Measurements from ENCODE around the gene BOC.
A peak's percentile ranks its signal among the peaks of the same experiment; 100 is the strongest.

The BOC gene

DNA sequence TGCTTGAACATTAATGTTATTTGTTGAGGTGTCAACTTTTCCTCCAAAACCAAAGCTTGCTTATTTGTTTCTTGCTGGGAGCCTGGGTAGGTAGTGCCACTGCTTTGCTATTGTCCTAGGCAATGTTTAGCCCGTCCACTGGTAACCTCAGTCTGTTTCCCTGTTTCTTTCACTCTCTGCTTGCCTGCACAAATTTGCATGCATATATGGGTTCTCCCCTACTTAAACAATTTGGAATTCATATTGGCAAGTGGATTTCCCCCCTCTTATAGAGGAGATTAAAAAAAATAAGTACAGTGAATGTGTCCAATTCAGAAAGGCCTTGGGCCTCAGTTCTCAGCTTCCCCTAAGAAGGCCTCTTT, 45.0 kb upstream of the BOC start:
- H3K9ac ChIP-seq: no peak overlapping the region
- H3K4me1 ChIP-seq: peaks cover 13% of the 10 kb centered on the region
- H2AFZ ChIP-seq: peak overlapping the region; percentile 71
- H3K27ac ChIP-seq: peak overlapping the region; percentile 82
- TF ChIP-seq, protein P1, sequence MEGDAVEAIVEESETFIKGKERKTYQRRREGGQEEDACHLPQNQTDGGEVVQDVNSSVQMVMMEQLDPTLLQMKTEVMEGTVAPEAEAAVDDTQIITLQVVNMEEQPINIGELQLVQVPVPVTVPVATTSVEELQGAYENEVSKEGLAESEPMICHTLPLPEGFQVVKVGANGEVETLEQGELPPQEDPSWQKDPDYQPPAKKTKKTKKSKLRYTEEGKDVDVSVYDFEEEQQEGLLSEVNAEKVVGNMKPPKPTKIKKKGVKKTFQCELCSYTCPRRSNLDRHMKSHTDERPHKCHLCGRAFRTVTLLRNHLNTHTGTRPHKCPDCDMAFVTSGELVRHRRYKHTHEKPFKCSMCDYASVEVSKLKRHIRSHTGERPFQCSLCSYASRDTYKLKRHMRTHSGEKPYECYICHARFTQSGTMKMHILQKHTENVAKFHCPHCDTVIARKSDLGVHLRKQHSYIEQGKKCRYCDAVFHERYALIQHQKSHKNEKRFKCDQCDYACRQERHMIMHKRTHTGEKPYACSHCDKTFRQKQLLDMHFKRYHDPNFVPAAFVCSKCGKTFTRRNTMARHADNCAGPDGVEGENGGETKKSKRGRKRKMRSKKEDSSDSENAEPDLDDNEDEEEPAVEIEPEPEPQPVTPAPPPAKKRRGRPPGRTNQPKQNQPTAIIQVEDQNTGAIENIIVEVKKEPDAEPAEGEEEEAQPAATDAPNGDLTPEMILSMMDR (IDR thresholded peaks at IDR 0.05): no peak
- H3K4me3 ChIP-seq (ENCODE audit: low read depth, low read length): no peak overlapping the region
- no peaks in the 10 kb centered on the region for H3K27me3 ChIP-seq (ENCODE audit: control insufficient read depth, insufficient read depth, low read length)
- H3K79me2 ChIP-seq: no peaks in the 10 kb centered on the region
- H3K36me3 ChIP-seq (ENCODE audit: control insufficient read depth, insufficient read depth, low read length): no peaks in the 10 kb centered on the region
- no peak overlapping the region for H3K4me2 ChIP-seq (ENCODE audit: low read length)
- H3K9me3 ChIP-seq (ENCODE audit: control insufficient read depth, low read length): no peaks in the 10 kb centered on the region

DNA sequence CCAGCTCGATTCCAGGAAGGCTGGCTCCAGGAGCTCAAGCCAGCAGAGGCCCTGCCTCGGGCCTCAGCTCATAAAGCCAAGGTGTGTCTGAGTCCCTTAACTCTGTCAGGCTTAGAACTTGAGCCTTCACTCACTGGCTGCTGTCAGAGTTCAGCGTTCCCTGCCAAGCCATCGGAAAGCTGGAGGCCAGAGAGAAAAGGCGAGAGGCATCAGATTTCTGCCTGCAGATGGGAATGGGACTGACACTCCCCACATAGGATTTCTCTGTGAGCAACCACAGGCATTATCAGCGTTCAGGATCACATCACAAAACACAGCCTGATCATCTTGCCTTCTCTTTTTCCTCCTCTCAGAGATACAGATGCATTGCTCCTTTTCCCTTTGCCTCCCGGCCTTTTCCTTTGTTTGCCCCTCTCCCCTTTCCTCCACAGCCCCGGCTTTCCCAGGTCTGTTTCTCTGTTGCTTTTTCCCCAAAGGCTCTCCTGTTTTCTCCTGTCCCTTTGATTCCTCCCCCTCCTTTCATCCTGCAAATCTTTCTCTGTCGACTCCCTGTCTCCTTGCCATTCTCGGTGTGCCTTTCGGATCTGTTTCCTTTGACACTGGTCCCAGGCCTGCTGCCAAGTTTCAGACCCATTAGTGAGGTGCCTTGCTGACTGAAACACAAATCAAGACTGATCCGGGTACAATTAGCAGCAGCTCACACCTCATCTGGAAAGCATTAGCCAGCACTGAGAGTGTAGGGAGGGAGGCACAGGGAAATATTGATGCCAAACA, 44.5 kb upstream of the BOC start:
- Histone ChIP-seq H3K9me3 (ENCODE audit: control insufficient read depth, low read length) (no peaks in the 10 kb centered on the region), H3K9ac (no peak overlapping the region), H3K79me2 (no peaks in the 10 kb centered on the region), H3K36me3 (ENCODE audit: control insufficient read depth, insufficient read depth, low read length) (no peaks in the 10 kb centered on the region), H3K27ac (peak overlapping the region; percentile 82), H3K27me3 (ENCODE audit: control insufficient read depth, insufficient read depth, low read length) (no peaks in the 10 kb centered on the region), H2AFZ (peak overlapping the region; percentile 71), H3K4me2 (ENCODE audit: low read length) (peak overlapping the region; percentile 4), H3K4me1 (peaks cover 13% of the 10 kb centered on the region), H3K4me3 (ENCODE audit: low read depth, low read length) (no peak overlapping the region)
- TF ChIP-seq, protein P1 (IDR thresholded peaks at IDR 0.05): no peak

DNA sequence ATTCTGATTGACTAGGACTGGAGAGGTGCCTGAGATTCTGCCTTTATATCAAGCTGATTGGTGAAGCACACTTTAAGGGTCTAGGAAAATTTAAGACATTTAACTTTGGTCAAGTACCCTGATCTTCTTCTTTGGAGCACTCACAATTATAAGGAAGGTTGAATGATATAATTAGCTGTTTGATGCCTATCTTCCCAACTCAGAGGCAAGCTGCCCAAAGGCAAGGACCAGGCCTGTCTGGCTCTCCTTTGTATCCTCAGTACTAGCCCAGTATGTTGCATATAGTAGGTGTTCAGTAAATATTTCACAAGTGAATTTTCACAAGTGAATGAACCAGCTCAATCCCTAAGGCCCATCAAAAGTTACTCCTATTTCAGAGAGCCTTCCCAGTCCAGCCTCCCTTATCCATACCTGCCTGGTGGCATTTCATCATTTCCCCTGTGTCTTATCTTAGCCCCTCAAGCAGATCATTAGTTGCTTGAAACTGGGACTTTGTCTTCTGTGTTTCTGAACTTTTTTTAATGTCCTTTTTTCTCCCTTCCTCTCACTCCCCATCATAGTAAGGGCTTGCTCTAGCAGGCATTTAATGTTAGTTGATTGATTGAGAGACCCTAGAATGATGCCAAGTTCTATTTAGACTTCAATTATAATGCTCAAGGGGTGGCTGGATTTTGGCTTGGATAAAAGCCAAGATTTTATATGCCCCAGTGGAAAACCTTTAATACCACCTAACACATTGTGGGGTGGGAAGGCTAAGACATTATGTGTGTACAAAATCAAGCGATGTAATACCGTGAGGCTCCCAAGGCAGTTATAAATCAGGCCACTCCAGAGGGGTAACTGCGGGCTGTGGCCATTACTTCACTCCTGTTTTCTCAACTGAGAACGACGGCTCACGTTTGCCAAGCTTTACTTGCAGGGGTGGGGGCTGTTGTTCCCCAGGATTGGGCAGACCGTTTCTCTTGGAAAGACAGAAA, 43.2 kb upstream of the BOC start:
- H3K9ac ChIP-seq: no peak overlapping the region
- H3K27ac ChIP-seq: peak overlapping the region; percentile 82
- TF ChIP-seq, protein P1 (IDR thresholded peaks at IDR 0.05): no peak

DNA sequence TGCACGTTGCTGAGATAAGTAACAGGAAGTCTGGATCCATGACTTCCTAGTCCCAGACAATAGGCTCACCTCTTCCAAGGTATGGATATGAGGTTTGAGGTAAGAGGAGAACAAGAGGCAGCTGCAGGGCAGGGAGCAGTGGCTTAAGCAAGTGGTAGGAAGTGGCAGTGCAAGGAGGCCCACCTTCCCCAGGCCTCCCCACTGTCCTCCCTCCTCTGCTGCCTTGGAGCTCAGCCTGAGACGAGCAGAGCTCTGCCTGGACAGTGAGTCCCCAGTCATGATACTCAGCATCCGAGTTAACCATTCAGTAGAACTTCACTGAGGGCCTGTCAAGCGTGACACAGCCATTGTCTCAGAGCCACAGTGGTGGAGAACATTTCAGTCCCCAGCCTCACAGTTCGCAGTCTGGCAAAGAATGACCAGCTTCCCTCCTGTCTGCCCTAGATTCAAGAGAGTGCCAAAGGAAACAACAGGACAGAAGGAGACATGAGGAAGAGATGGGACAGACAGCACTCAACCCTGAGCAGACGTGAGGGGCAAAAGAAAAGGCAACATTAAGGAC, 41.4 kb upstream of the BOC start:
- Histone ChIP-seq H3K4me3 (ENCODE audit: low read depth, low read length) (no peak overlapping the region), H3K9ac (no peak overlapping the region), H3K27me3 (ENCODE audit: control insufficient read depth, insufficient read depth, low read length) (no peaks in the 10 kb centered on the region), H3K4me2 (ENCODE audit: low read length) (no peak overlapping the region), H3K79me2 (no peaks in the 10 kb centered on the region), H3K4me1 (peaks cover 13% of the 10 kb centered on the region), H3K9me3 (ENCODE audit: control insufficient read depth, low read length) (no peaks in the 10 kb centered on the region), H3K27ac (no peak overlapping the region), H2AFZ (no peak overlapping the region), H3K36me3 (ENCODE audit: control insufficient read depth, insufficient read depth, low read length) (no peaks in the 10 kb centered on the region)
- TF ChIP-seq, protein P1 (IDR thresholded peaks at IDR 0.05): no peak

More for the DNA sequence above, 43.2 kb upstream of the BOC start:
- Histone ChIP-seq H2AFZ (peak overlapping the region; percentile 71), H3K79me2 (no peaks in the 10 kb centered on the region), H3K4me2 (ENCODE audit: low read length) (no peak overlapping the region), H3K27me3 (ENCODE audit: control insufficient read depth, insufficient read depth, low read length) (no peaks in the 10 kb centered on the region), H3K9me3 (ENCODE audit: control insufficient read depth, low read length) (no peaks in the 10 kb centered on the region), H3K4me1 (peaks cover 13% of the 10 kb centered on the region), H3K36me3 (ENCODE audit: control insufficient read depth, insufficient read depth, low read length) (no peaks in the 10 kb centered on the region), H3K4me3 (ENCODE audit: low read depth, low read length) (no peak overlapping the region)
